ENCODE measurements around the gene STK35. TPM values are rescaled to one million over a fixed set of nuclear protein-coding genes. Genes with fewer than 3 reads are reported as not detected.

The STK35 gene
- total RNA-seq, 4 donors from 2014 or later: 15.6 to 20.3 (median 17.9) TPM

- 86 to 87% methylated on average over 10 of the region's 10 CpGs for WGBS, 2 donors
- DNase-seq: no peak
- TF ChIP-seq POLR2A (IDR thresholded peaks at IDR 0.05) (no peak), CTCF (IDR thresholded peaks at IDR 0.05) (no peak)
- intact Hi-C loops (cut with DNase I): no loop called here
- Histone ChIP-seq H3K4me1 (no peaks in the 10 kb centered on the region), H3K36me3 (no peaks in the 10 kb centered on the region), H3K27me3 (no peaks in the 10 kb centered on the region), H3K4me3 (replicated peaks in 1 of 3) (no peak overlapping the region), H3K27ac (no peak overlapping the region), H3K9me3 (no peaks in the 10 kb centered on the region)
These were observed 64.2 kb downstream of the STK35 start for GRCh38 chr20:2165871-2166270.

GRCh38 chr20:2167112-2167511, 65.5 kb downstream of the STK35 start:
- no peak for DNase-seq
- Histone ChIP-seq H3K27me3 (no peaks in the 10 kb centered on the region), H3K4me1 (no peaks in the 10 kb centered on the region), H3K4me3 (replicated peaks in 1 of 3) (no peak overlapping the region), H3K27ac (no peak overlapping the region), H3K36me3 (no peaks in the 10 kb centered on the region), H3K9me3 (no peaks in the 10 kb centered on the region)
- TF ChIP-seq CTCF (IDR thresholded peaks at IDR 0.05) (no peak), POLR2A (IDR thresholded peaks at IDR 0.05) (no peak)
- WGBS, 2 donors: 72 to 73% methylated on average over 5 of the region's 5 CpGs
- intact Hi-C loops (cut with DNase I): no loop called here

GRCh38 chr20:2168946-2169345, 67.3 kb downstream of the STK35 start:
- Histone ChIP-seq H3K4me1 (no peaks in the 10 kb centered on the region), H3K27ac (no peak overlapping the region), H3K36me3 (no peaks in the 10 kb centered on the region), H3K4me3 (replicated peaks in 1 of 3) (no peak overlapping the region), H3K9me3 (no peaks in the 10 kb centered on the region), H3K27me3 (no peaks in the 10 kb centered on the region)
- no peak for TF ChIP-seq POLR2A (IDR thresholded peaks at IDR 0.05)
- TF ChIP-seq CTCF (IDR thresholded peaks at IDR 0.05): no peak
- WGBS, 2 donors: 62 to 70% methylated on average over 11 to 12 of the region's 12 CpGs
- intact Hi-C loops (cut with DNase I): no loop called here
- DNase-seq: no peak

- DNase-seq: no peak
- no peak for TF ChIP-seq CTCF (IDR thresholded peaks at IDR 0.05)
- no peak for TF ChIP-seq POLR2A (IDR thresholded peaks at IDR 0.05)
- Histone ChIP-seq H3K4me1 (no peaks in the 10 kb centered on the region), H3K27ac (no peak overlapping the region), H3K9me3 (no peaks in the 10 kb centered on the region), H3K27me3 (no peaks in the 10 kb centered on the region), H3K36me3 (no peaks in the 10 kb centered on the region), H3K4me3 (replicated peaks in 1 of 3) (no peak overlapping the region)
- intact Hi-C loops (cut with DNase I): loop anchor here (5.0 kb wide), 1 partner anchor 202 kb away; no protein-coding TSS in a partner anchor
- 77 to 80% methylated on average over 9 to 12 of the region's 12 CpGs for WGBS, 2 donors
These were observed 67.9 kb downstream of the STK35 start for GRCh38 chr20:2169456-2170088.

GRCh38 chr20:2170404-2170803, 68.8 kb downstream of the STK35 start:
- no peak for TF ChIP-seq CTCF (IDR thresholded peaks at IDR 0.05)
- Histone ChIP-seq H3K27ac (no peak overlapping the region), H3K27me3 (no peaks in the 10 kb centered on the region), H3K4me1 (no peaks in the 10 kb centered on the region), H3K36me3 (no peaks in the 10 kb centered on the region), H3K9me3 (no peaks in the 10 kb centered on the region), H3K4me3 (replicated peaks in 1 of 3) (no peak overlapping the region)
- 74 to 83% methylated on average over 3 of the region's 3 CpGs for WGBS, 2 donors
- intact Hi-C loops (cut with DNase I): loop anchor here (5.0 kb wide), 1 partner anchor 203 kb away; no protein-coding TSS in a partner anchor
- no peak for DNase-seq
